NCI-H2227 treated with DMSO at 0.1 percent for 48 hours (cell line): Measurements from ENCODE around the gene TLCD1.
A peak's percentile ranks its signal among the peaks of the same experiment; 100 is the strongest.
"Not testable (repeated sequence)": the region's sequence is repeated elsewhere in the genome, so short reads cannot be mapped to it uniquely, and the experiment has no call there.

Experiments
- DNase-seq: peaks from one replicate; lab custom pipeline; 2025; lab: John Stamatoyannopoulos, UW

TLCD1 gene

GRCh38 chr17:28728364-28729200, 2.5 kb upstream of the TLCD1 start, which contains the start of gene NEK8:
TSS of gene NEK8 (plus strand) at chr17:28728788. CDS start at chr17:28728814, 26 bp downstream.
- DNase-seq = peak; percentile 90

GRCh38 chr17:28726627-28727491, 826 bp upstream of the TLCD1 start:
- DNase-seq = peak; percentile 91

DNA sequence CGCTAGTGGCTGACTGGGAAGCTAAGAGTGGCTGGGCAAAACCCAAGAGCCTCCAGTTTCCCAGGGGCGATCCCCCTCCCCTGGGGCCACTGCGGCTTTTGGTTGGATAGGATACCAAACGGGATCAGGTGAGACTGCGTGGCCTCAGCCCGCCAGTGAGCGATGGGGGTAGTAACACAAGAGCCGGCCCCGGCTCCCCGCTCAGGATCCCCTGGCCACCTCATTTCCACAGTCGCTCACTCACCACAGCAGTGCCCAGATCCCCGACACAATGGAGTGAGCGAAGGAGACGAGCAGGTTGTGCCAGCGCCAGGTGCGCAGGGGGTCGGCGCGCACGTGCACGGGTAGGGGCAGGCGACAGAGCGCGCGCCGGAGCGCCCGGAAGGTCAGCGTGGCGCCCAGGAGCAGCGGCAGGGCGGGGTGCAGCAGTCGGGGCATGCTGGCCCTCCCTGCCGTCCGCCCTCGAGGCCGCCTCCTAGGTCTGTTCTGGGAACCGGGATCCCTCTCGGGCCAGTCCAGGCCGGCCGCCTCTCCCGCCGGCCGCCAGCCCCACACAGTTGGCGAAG, 290 bp downstream of the TLCD1 start:
- DNase-seq = peak; percentile 21

GRCh38 chr17:28725166-28725659, 820 bp downstream of the TLCD1 start:
- DNase-seq = peak; percentile 41

- DNase-seq = no peak
Observed at GRCh38 chr17:28724500-28725165, 1.4 kb downstream of the TLCD1 start.

- not testable (repeated sequence) for DNase-seq
Observed at GRCh38 chr17:28723836-28724499, 2.1 kb downstream of the TLCD1 start.

DNA sequence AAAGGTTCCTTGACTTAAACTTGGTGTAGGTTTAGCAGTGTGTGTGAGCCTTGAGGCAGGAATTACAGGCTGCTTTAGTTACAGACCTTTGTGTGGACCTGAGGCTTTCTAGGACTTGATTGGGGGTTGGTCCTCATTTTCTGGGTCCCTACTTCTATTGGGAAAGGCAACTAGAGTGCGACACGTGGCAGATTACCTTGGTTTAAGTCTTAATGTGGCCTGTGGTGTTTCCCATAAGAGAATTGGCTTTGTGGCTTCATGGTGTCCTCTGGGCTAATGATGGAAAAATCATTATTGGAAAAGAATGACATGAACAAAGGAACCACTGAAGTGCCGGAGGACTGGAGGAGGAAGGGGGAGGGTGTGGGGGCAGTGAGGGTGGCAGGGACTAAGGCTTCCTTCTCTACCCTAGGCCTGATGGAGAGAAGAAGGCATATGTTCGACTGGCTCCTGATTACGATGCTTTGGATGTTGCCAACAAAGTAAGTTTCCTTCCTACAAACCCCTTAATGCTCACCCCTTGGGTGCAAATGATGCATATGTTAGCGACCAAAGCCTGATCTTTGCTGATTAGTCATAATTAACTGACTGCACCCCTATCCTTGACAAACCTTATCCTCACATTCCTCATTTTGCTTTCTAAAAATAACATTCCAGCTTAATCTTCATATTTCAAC, 2.7 kb downstream of the TLCD1 start:
- DNase-seq = no peak

- no peak for DNase-seq
Observed at GRCh38 chr17:28722417-28723158, 3.4 kb downstream of the TLCD1 start.

- DNase-seq = not testable (repeated sequence)
Observed at GRCh38 chr17:28720997-28721329, 5.1 kb downstream of the TLCD1 start.

- no peak for DNase-seq
Observed at GRCh38 chr17:28720247-28720996, 5.6 kb downstream of the TLCD1 start.

DNA sequence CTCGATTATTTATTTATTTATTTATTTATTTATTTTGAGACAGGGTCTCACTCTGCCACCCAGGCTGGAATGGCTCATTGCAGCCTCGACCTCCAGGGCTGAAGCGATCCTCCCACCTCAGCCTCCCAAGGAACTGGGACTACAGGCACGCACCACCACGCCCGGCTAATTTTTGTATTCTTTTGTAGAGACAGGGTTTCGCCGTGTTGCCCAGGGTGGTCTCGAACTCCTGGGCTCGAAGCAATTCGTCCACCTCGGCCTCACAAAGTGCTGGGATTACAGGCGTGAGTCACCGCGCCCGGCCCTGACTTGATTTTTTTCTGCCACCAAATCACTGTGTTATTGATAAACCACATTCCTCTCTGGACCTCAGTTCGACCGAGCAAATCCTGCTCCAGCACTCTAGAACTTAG, 7.0 kb downstream of the TLCD1 start:
- DNase-seq = no peak

DNA sequence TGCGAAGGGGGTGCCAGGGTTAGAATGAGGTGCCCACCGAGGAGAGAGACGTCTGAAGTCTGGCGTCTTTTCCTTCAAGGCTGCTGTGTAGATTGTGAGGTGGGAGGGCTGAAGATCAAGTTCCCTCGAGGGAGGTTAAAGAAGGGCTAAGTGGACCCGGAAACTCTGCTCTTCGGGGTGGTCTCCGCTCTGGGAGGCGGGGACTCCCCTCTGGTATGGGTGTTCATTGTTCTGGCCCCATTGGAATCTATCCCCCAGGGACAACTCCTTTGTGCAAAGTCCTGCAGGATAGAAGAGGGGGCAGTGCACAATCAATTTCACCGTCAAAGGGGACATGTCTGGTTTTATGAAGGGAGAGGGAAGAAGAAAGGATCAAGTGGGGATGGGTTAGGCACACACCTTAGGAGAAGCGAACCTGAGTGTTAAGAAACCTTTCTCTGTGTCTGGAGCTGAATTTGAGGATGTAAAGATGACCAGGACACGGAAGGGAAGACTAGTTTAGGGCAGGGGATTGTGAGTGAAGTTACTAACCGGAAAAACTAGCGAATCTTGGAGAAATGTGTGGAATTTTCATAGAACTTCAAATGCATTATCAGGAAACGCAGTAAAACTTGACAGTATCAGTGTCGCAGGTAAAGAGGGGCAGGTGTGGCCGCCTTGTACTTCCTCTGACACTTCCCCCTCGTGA, 7.6 kb downstream of the TLCD1 start:
- no peak for DNase-seq

- DNase-seq = no peak
Observed at GRCh38 chr17:28717578-28718332, 8.3 kb downstream of the TLCD1 start, which contains the start of gene RAB34. TSS of gene RAB34 (minus strand) at chr17:28717868. CDS start at chr17:28717266, 602 bp downstream.

- DNase-seq = no peak
Observed at GRCh38 chr17:28716740-28717577, 9.1 kb downstream of the TLCD1 start.

DNA sequence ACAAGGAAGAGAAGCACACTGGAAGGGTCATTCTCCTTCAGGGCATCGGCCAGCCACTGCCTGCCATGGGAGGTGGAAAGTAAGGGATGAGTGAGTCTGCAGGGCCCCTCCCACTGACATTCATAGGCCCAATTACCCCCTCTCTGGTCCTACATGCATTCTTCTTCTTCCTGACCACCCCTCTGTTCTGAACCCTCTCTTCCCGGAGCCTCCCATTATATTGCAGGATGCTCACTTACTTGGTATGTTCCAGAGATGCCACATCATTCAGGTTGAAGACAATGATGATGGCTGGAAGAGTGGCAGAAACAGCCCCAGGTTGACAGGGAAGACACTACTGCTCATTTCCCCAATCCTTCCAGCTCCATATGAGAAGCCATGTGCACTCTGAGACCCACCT, 10.8 kb downstream of the TLCD1 start:
- DNase-seq = no peak

DNA sequence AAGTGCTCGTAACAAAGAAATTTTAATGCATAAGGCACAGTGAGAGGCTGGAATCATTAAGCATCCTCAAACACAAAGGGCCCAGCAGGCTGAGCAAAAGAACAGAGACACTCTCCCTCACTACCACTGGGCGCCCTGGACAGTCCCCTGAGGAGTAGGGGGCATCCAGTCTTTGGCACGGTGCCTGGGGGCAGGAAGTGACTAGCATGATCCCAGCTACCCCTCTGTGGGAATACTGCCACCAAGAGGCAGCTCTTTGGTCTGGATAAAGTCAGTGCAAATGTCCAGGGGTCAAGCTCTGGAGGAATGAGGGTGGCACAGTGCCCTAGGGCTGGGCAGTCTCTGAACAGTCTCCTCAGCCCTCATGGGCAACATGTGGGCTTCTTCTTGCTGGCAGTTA, 11.8 kb downstream of the TLCD1 start:
- DNase-seq = no peak
